ENCODE measurements around the gene CFAP77.

DNA sequence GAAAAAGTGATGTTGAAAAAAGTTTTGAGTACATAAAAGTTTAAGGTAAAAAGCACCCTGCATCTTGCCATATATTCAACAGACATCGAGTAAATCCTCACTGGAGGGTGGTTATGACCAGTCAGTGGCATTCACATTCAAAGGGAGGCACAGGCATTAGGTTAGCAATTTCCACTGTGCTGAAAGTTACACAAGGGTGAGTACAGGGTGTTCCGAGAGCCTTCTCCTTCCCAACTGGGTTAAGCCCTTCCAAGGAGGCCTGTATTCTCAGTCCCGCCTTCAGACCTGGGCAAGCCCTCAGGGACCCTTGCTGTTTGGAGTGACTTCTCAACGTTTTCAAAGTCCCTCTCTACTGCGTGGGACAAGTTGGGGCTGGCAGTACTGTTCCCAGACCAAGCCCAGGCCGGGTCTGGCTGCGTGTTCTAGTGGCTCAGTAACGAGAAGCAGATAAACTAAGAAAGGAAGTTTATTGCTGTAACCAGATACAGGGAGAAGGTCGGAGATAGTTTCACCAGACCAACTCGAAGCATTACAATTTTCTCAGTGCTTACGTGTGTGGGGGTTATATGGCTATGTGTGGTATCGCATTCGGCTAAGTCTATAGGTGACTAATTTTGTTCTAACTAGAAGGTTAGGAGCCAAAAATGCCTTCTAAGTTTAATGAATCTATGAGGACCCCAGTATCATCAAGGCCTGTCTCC is 42.2 kb upstream of the CFAP77 start:
- TF ChIP-seq RFX5 (IDR thresholded peaks at IDR 0.05; ENCODE audit: low read depth, low read length) (no peak), MEF2B (IDR thresholded peaks at IDR 0.05; ENCODE audit: partially characterized antibody, poor library complexity, severe bottlenecking) (no peak), ZSCAN29 (IDR thresholded peaks at IDR 0.05) (no peak), EP300 (IDR thresholded peaks at IDR 0.05; ENCODE audit: borderline replicate concordance in 1 of 2, control insufficient read depth in 1 of 2, low read depth in 2 of 2, low read length in 2 of 2) (no peak), KDM1A (IDR thresholded peaks at IDR 0.05; ENCODE audit: borderline replicate concordance) (no peak)
- TF ChIP-seq, protein P1, sequence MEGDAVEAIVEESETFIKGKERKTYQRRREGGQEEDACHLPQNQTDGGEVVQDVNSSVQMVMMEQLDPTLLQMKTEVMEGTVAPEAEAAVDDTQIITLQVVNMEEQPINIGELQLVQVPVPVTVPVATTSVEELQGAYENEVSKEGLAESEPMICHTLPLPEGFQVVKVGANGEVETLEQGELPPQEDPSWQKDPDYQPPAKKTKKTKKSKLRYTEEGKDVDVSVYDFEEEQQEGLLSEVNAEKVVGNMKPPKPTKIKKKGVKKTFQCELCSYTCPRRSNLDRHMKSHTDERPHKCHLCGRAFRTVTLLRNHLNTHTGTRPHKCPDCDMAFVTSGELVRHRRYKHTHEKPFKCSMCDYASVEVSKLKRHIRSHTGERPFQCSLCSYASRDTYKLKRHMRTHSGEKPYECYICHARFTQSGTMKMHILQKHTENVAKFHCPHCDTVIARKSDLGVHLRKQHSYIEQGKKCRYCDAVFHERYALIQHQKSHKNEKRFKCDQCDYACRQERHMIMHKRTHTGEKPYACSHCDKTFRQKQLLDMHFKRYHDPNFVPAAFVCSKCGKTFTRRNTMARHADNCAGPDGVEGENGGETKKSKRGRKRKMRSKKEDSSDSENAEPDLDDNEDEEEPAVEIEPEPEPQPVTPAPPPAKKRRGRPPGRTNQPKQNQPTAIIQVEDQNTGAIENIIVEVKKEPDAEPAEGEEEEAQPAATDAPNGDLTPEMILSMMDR (IDR thresholded peaks at IDR 0.05 in 2 of 3, conservative IDR thresholded peaks at IDR 0.05 in 1 of 3; ENCODE audit: control insufficient read depth in 2 of 3, extremely low read depth in 1 of 3, insufficient read depth in 1 of 3, low read depth in 3 of 3, low read length in 3 of 3) = no peak
